HepG2 (cell line): ENCODE measurements around the gene PEAK1. TPM values are rescaled to one million over a fixed set of nuclear protein-coding genes. Genes with fewer than 3 reads are reported as not detected.

ENCODE experiments used
- AGO2 ChIP-seq: fragments of 200-400 bp; formaldehyde crosslinking; optimal IDR thresholded peaks from 2 replicates; pipeline ENCODE3; 2017; ENCODE audit warnings: mild to moderate bottlenecking, low read depth, low read length, moderate library complexity
- BCL3 ChIP-seq: sonication (generic); formaldehyde crosslinking; IDR thresholded peaks from 2 replicates; pipeline ENCODE4 v1.5.1; 2020; ENCODE audit warnings: mild to moderate bottlenecking, missing genetic modification reagents, moderate library complexity
- CREB1 ChIP-seq, 2 experiments: fragments of 450-650 bp in 1 of 2; IDR thresholded peaks; 2 replicates each; pipeline ENCODE4 v1.6.1; 2016 to 2017; ENCODE audit warnings: control low read depth in 1 of 2, mild to moderate bottlenecking in 1 of 2, missing compliant biosample characterization in 1 of 2, missing genetic modification characterization in 1 of 2
- DR1 ChIP-seq: sonication (generic); formaldehyde crosslinking; IDR thresholded peaks from 2 replicates; pipeline ENCODE4 v1.8.0; 2021; ENCODE audit warnings: mild to moderate bottlenecking, missing genetic modification reagents, inconsistent platforms
- KDM2A ChIP-seq: sonication (generic); formaldehyde crosslinking; IDR thresholded peaks from 2 replicates; pipeline ENCODE4 v1.4.0; 2020; ENCODE audit warnings: low read depth, missing genetic modification reagents, borderline replicate concordance
- NFRKB ChIP-seq: fragments of 450-650 bp; IDR thresholded peaks from 2 replicates; pipeline ENCODE4 v1.6.1; 2017
- RBM39 ChIP-seq: fragments of 200-400 bp; formaldehyde crosslinking; IDR thresholded peaks from one replicate; pipeline ENCODE4 v1.6.1; 2018; ENCODE audit warnings: antibody characterized with exemption, mild to moderate bottlenecking, low read depth, low read length; ENCODE audit not compliant: poor library complexity, severe bottlenecking
- RNF2 ChIP-seq: fragments of 450-650 bp; conservative IDR thresholded peaks from 2 replicates; pipeline ENCODE4 v1.6.1; 2016; ENCODE audit warnings: low read depth
- SIX4 ChIP-seq: sonication (generic); formaldehyde crosslinking; IDR thresholded peaks from 2 replicates; pipeline ENCODE4 v1.4.0; 2020; ENCODE audit warnings: missing genetic modification reagents
- XBP1 ChIP-seq: sonication (generic); formaldehyde crosslinking; IDR thresholded peaks from 2 replicates; pipeline ENCODE4 v1.5.0; 2020; ENCODE audit warnings: missing genetic modification reagents
- ZBTB33 ChIP-seq: sonication (generic); formaldehyde crosslinking; IDR thresholded peaks from 2 replicates; pipeline ENCODE4 v1.4.0; 2020; ENCODE audit warnings: missing genetic modification reagents
- ZBTB44 ChIP-seq: sonication (generic); formaldehyde crosslinking; IDR thresholded peaks from 2 replicates; pipeline ENCODE4 v1.4.0; 2020; ENCODE audit warnings: missing genetic modification reagents
- ZHX2 ChIP-seq, 2 experiments: sonication (generic) in 1 of 2; formaldehyde crosslinking in 1 of 2; IDR thresholded peaks; 2 replicates each; pipeline versions ENCODE4 v1.6.1 to v1.9.0; 2014 to 2022; ENCODE audit warnings: antibody characterized with exemption in 1 of 2, borderline replicate concordance in 1 of 2, inconsistent platforms in 1 of 2, low read depth in 1 of 2, missing genetic modification reagents in 1 of 2
- ZNF343 ChIP-seq: sonication (generic); formaldehyde crosslinking; IDR thresholded peaks from 2 replicates; pipeline ENCODE4 v1.4.0; 2020; ENCODE audit warnings: mild to moderate bottlenecking, missing genetic modification reagents
- ZNF660 ChIP-seq: sonication (generic); formaldehyde crosslinking; IDR thresholded peaks from 2 replicates; pipeline ENCODE4 v1.5.1; 2020; ENCODE audit warnings: mild to moderate bottlenecking, low read depth, missing genetic modification reagents, borderline replicate concordance
- ZNF792 ChIP-seq: IDR thresholded peaks from 2 replicates; pipeline ENCODE4 v1.6.1; 2016
- ZNF839 ChIP-seq: sonication (generic); formaldehyde crosslinking; IDR thresholded peaks from 2 replicates; pipeline ENCODE4 v1.4.0; 2020; ENCODE audit warnings: missing genetic modification reagents, mild to moderate bottlenecking, borderline replicate concordance
- polyA plus RNA-seq, 8 experiments: library from polyadenylated mRNA; depleted of rRNA in 3 of 8; stranded (reverse) in 7 of 8; unstranded in 1 of 8; fragments of >200 nt; fragmentation: Illumina TruSeq in 4 of 8; extraction: Trizol in 4 of 8; gene quantifications; 2 replicates each; pipeline versions ENCODE4 v1.2.1 to v1.2.3, GENCODE V29; 2011 to 2016; ENCODE audit warnings: low read depth in 4 of 8, missing spikeins in 1 of 8, mixed read lengths in 1 of 8; ENCODE audit not compliant: insufficient read depth in 1 of 8
- total RNA-seq, 5 experiments: library from RNA; depleted of rRNA; stranded (reverse); fragments of >200 nt; fragmentation: Illumina TruSeq; extraction: Trizol; gene quantifications; 2 replicates each; pipeline ENCODE4 v1.2.3, GENCODE V29; 2016; ENCODE audit warnings: low read depth in 1 of 5

The PEAK1 gene
- total and polyA plus RNA-seq, 2 of the 13 experiments (the other 11 are each of a cell fraction or from before 2014, with no cell fraction given), result 6.0 to 6.6 TPM

- TF ChIP-seq ZHX2 (IDR thresholded peaks at IDR 0.05; ENCODE audit: low read depth) (no peak), ZHX2 (CRISPR knock-in tag; IDR thresholded peaks at IDR 0.05; ENCODE audit: borderline replicate concordance) (no peak), ZNF839 (CRISPR knock-in tag) (no peak), AGO2 (no peak), ZNF792 (CRISPR knock-in tag) (no peak), BCL3 (no peak), ZNF343 (CRISPR knock-in tag) (no peak), SIX4 (CRISPR knock-in tag) (no peak), RNF2 (no peak), DR1 (CRISPR knock-in tag) (no peak), RBM39 (no peak), XBP1 (CRISPR knock-in tag) (no peak), NFRKB (no peak), ZNF660 (CRISPR knock-in tag) (no peak), CREB1 (IDR thresholded peaks at IDR 0.05) (no peak), CREB1 (CRISPR knock-in tag; IDR thresholded peaks at IDR 0.05) (peak; percentile 43; the same call in 1 of the 2 replicates), ZBTB33 (CRISPR knock-in tag) (no peak), ZBTB44 (CRISPR knock-in tag) (no peak), KDM2A (no peak)
These were observed 259.1 kb downstream of the PEAK1 start (continued) for GRCh38 chr15:77160562-77161478.
